Liver (tissue), 9 donors: Measurements from ENCODE around the gene METRN. TPM values are rescaled to one million over a fixed set of nuclear protein-coding genes. Genes with fewer than 3 reads are reported as not detected.

Experiments
- DNase-seq: peaks from one replicate; pipeline ENCODE4 v3.0.0-alpha.2; 2017; ENCODE audit warnings: low spot score
- H3K27ac ChIP-seq, 2 donors: one replicate each; pipeline ENCODE4 v1.7.0; 2013; ENCODE audit warnings: inconsistent platforms in 2 of 2, low read length in 2 of 2, control low read depth in 1 of 2, low read depth in 1 of 2, mild to moderate bottlenecking in 1 of 2
- H3K27me3 ChIP-seq, 4 donors: one replicate each; pipeline versions ENCODE4 v1.6.1 to v1.7.0; 2013; ENCODE audit warnings: low read length in 3 of 4, inconsistent platforms in 1 of 4, mild to moderate bottlenecking in 1 of 4, moderate library complexity in 1 of 4; ENCODE audit not compliant: control insufficient read depth in 4 of 4, insufficient read depth in 4 of 4
- H3K36me3 ChIP-seq, 4 donors: one replicate each; pipeline versions ENCODE4 v1.6.1 to v1.7.0; 2013; ENCODE audit warnings: low read length in 3 of 4, mild to moderate bottlenecking in 3 of 4, low read depth in 1 of 4, moderate library complexity in 1 of 4; ENCODE audit not compliant: control insufficient read depth in 4 of 4, insufficient read depth in 3 of 4
- H3K4me1 ChIP-seq, 4 donors: one replicate each; pipeline versions ENCODE4 v1.6.1 to v1.7.0; 2013; ENCODE audit warnings: low read length in 3 of 4, mild to moderate bottlenecking in 3 of 4, moderate library complexity in 1 of 4; ENCODE audit not compliant: control insufficient read depth in 4 of 4, insufficient read depth in 4 of 4
- H3K4me3 ChIP-seq, 3 donors: one replicate each; pipeline versions ENCODE4 v1.6.1 to v1.7.0; 2013; ENCODE audit warnings: low read length in 3 of 3, control low read depth in 1 of 3, low read depth in 1 of 3, mild to moderate bottlenecking in 1 of 3
- H3K9ac ChIP-seq, 2 donors: one replicate each; pipeline ENCODE4 v1.7.0; 2013; ENCODE audit warnings: low read length in 2 of 2, mild to moderate bottlenecking in 2 of 2, moderate library complexity in 2 of 2, control low read depth in 1 of 2, low read depth in 1 of 2
- H3K9me3 ChIP-seq, 4 donors: one replicate each; pipeline versions ENCODE4 v1.6.1 to v1.7.0; 2013; ENCODE audit warnings: low read length in 3 of 4; ENCODE audit not compliant: control insufficient read depth in 4 of 4
- ATF3 ChIP-seq: IDR thresholded peaks from 2 replicates; pipeline ENCODE4 v1.6.1; 2016; ENCODE audit warnings: antibody characterized with exemption
- CTCF ChIP-seq: fragments of 150-350 bp; IDR thresholded peaks from 2 replicates; pipeline ENCODE4 v1.5.1; 2017; ENCODE audit warnings: improper control_type of control experiment, low read depth, low read length; ENCODE audit not compliant: missing input control
- GABPA ChIP-seq, 2 donors: IDR thresholded peaks in 1 of 2; conservative IDR thresholded peaks in 1 of 2; 2 replicates each; pipeline ENCODE4 v1.6.1; 2016; ENCODE audit warnings: antibody characterized with exemption in 2 of 2, mild to moderate bottlenecking in 1 of 2, moderate library complexity in 1 of 2
- HNF4G ChIP-seq: IDR thresholded peaks from 2 replicates; pipeline ENCODE4 v1.6.1; 2016; ENCODE audit warnings: antibody characterized with exemption
- MAX ChIP-seq: IDR thresholded peaks from 2 replicates; pipeline ENCODE4 v1.6.1; 2016; ENCODE audit warnings: antibody characterized with exemption
- NR2F2 ChIP-seq: IDR thresholded peaks from 2 replicates; pipeline ENCODE4 v1.6.1; 2016; ENCODE audit warnings: antibody characterized with exemption
- RAD21 ChIP-seq, 2 donors: IDR thresholded peaks; 2 replicates each; pipeline ENCODE4 v1.6.1; 2016; ENCODE audit warnings: antibody characterized with exemption in 2 of 2, mild to moderate bottlenecking in 2 of 2
- REST ChIP-seq: IDR thresholded peaks from 2 replicates; pipeline ENCODE4 v1.6.1; 2016; ENCODE audit warnings: antibody characterized with exemption, mild to moderate bottlenecking
- RXRA ChIP-seq, 2 donors: IDR thresholded peaks; 2 replicates each; pipeline ENCODE4 v1.6.1; 2017 to 2018; ENCODE audit warnings: antibody characterized with exemption in 2 of 2, mild to moderate bottlenecking in 1 of 2
- SP1 ChIP-seq: IDR thresholded peaks from 2 replicates; pipeline ENCODE4 v1.6.1; 2018; ENCODE audit warnings: antibody characterized with exemption, mild to moderate bottlenecking
- TAF1 ChIP-seq: conservative IDR thresholded peaks from 2 replicates; pipeline ENCODE4 v1.6.1; 2016; ENCODE audit warnings: antibody characterized with exemption, mild to moderate bottlenecking
- YY1 ChIP-seq: IDR thresholded peaks from 2 replicates; pipeline ENCODE4 v1.6.1; 2016; ENCODE audit warnings: antibody characterized with exemption, mild to moderate bottlenecking
- ZBTB33 ChIP-seq: IDR thresholded peaks from 2 replicates; pipeline ENCODE4 v1.6.1; 2016; ENCODE audit warnings: antibody characterized with exemption
- WGBS: extraction: QIAGEN DNeasy Blood & Tissue Kit; methylation state at CpG from one replicate; pipeline ENCODE4 v1.1.7; 2013; 5-methylcytosine and 5-hydroxymethylcytosine counted together
- polyA plus RNA-seq, 2 donors: library from polyadenylated mRNA; stranded (reverse) in 1 of 2; unstranded in 1 of 2; fragments of 200-250 nt in 1 of 2; fragments of >200 nt in 1 of 2; fragmentation: Nextera tagmentation in 1 of 2; extraction: Ambion mirVana in 1 of 2; gene quantifications; one replicate each; pipeline versions ENCODE4 v1.2.1 to v1.2.3, GENCODE V29; 2013 to 2015
- total RNA-seq, 2 donors: library from RNA; depleted of rRNA; stranded (reverse); fragments of >200 nt; gene quantifications; one replicate each; pipeline ENCODE4 v1.2.3, GENCODE V29; 2014
- donor health status: healthy.
- donor health status: healthy.
- donor health status: healthy.
- donor health status: healthy.
- donor health status: healthy.

The METRN gene
- total and polyA plus RNA-seq, 4 donors, result 4.6 to 22.9 (median 7.1) TPM

- TF ChIP-seq ATF3, result no peak
- no peak for TF ChIP-seq CTCF
- TF ChIP-seq GABPA (IDR thresholded peaks at IDR 0.05 in 1 of 2, conservative IDR thresholded peaks at IDR 0.05 in 1 of 2), result no peak
- no peak for TF ChIP-seq SP1
- no peak for TF ChIP-seq RXRA (IDR thresholded peaks at IDR 0.05)
- TF ChIP-seq HNF4G, result no peak
These were observed 42.5 kb upstream of the METRN start (continued) for GRCh38 chr16:672371-672770.

GRCh38 chr16:672851-673250, 42.1 kb upstream of the METRN start:
- Histone ChIP-seq H3K4me1 (peaks cover 9 to 28% (median 15%) of the 10 kb centered on the region in 4 donors), H3K9ac (no peak overlapping the region), H3K36me3 (peaks cover 5 to 37% (median 19%) of the 10 kb centered on the region in 4 donors), H3K4me3 (no peak overlapping the region), H3K9me3 (no peaks in the 10 kb centered on the region), H3K27ac (no peak overlapping the region), H3K27me3 (no peaks in the 10 kb centered on the region)
- DNase-seq, result no peak
- TF ChIP-seq RXRA (IDR thresholded peaks at IDR 0.05) (no peak), CTCF (no peak), TAF1 (no peak), RAD21 (IDR thresholded peaks at IDR 0.05) (no peak), REST (no peak), ZBTB33 (no peak), HNF4G (no peak), MAX (no peak), SP1 (no peak), YY1 (no peak), GABPA (IDR thresholded peaks at IDR 0.05 in 1 of 2, conservative IDR thresholded peaks at IDR 0.05 in 1 of 2) (no peak), NR2F2 (no peak)
- WGBS, result 95% methylated on average over 21 of the region's 21 CpGs
